Liver (tissue), 9 donors: ENCODE data around the gene IREB2. TPM values are rescaled to one million over a fixed set of nuclear protein-coding genes. Genes with fewer than 3 reads are reported as not detected.
A peak's percentile ranks its signal among the peaks of the same experiment; 100 is the strongest.

Experiments
- DNase-seq: peaks from one replicate; pipeline ENCODE4 v3.0.0-alpha.2; 2017; ENCODE audit warnings: low spot score
- H3K27ac ChIP-seq, 2 donors: one replicate each; pipeline ENCODE4 v1.7.0; 2013; ENCODE audit warnings: inconsistent platforms in 2 of 2, low read length in 2 of 2, control low read depth in 1 of 2, low read depth in 1 of 2, mild to moderate bottlenecking in 1 of 2
- H3K27me3 ChIP-seq, 4 donors: one replicate each; pipeline versions ENCODE4 v1.6.1 to v1.7.0; 2013; ENCODE audit warnings: low read length in 3 of 4, inconsistent platforms in 1 of 4, mild to moderate bottlenecking in 1 of 4, moderate library complexity in 1 of 4; ENCODE audit not compliant: control insufficient read depth in 4 of 4, insufficient read depth in 4 of 4
- H3K36me3 ChIP-seq, 4 donors: one replicate each; pipeline versions ENCODE4 v1.6.1 to v1.7.0; 2013; ENCODE audit warnings: low read length in 3 of 4, mild to moderate bottlenecking in 3 of 4, low read depth in 1 of 4, moderate library complexity in 1 of 4; ENCODE audit not compliant: control insufficient read depth in 4 of 4, insufficient read depth in 3 of 4
- H3K4me1 ChIP-seq, 4 donors: one replicate each; pipeline versions ENCODE4 v1.6.1 to v1.7.0; 2013; ENCODE audit warnings: low read length in 3 of 4, mild to moderate bottlenecking in 3 of 4, moderate library complexity in 1 of 4; ENCODE audit not compliant: control insufficient read depth in 4 of 4, insufficient read depth in 4 of 4
- H3K4me3 ChIP-seq, 3 donors: one replicate each; pipeline versions ENCODE4 v1.6.1 to v1.7.0; 2013; ENCODE audit warnings: low read length in 3 of 3, control low read depth in 1 of 3, low read depth in 1 of 3, mild to moderate bottlenecking in 1 of 3
- H3K9ac ChIP-seq, 2 donors: one replicate each; pipeline ENCODE4 v1.7.0; 2013; ENCODE audit warnings: low read length in 2 of 2, mild to moderate bottlenecking in 2 of 2, moderate library complexity in 2 of 2, control low read depth in 1 of 2, low read depth in 1 of 2
- H3K9me3 ChIP-seq, 4 donors: one replicate each; pipeline versions ENCODE4 v1.6.1 to v1.7.0; 2013; ENCODE audit warnings: low read length in 3 of 4; ENCODE audit not compliant: control insufficient read depth in 4 of 4
- CTCF ChIP-seq: fragments of 150-350 bp; IDR thresholded peaks from 2 replicates; pipeline ENCODE4 v1.5.1; 2017; ENCODE audit warnings: improper control_type of control experiment, low read depth, low read length; ENCODE audit not compliant: missing input control
- EGR1 ChIP-seq, 2 donors: IDR thresholded peaks; 2 replicates each; pipeline ENCODE4 v1.6.1; 2016 to 2018; ENCODE audit warnings: antibody characterized with exemption in 2 of 2, low read depth in 2 of 2
- FOXA1 ChIP-seq: IDR thresholded peaks from 2 replicates; pipeline ENCODE4 v1.6.1; 2016; ENCODE audit warnings: antibody characterized with exemption
- FOXA2 ChIP-seq: IDR thresholded peaks from 2 replicates; pipeline ENCODE4 v1.6.1; 2016; ENCODE audit warnings: antibody characterized with exemption
- GABPA ChIP-seq, 2 donors: IDR thresholded peaks in 1 of 2; conservative IDR thresholded peaks in 1 of 2; 2 replicates each; pipeline ENCODE4 v1.6.1; 2016; ENCODE audit warnings: antibody characterized with exemption in 2 of 2, mild to moderate bottlenecking in 1 of 2, moderate library complexity in 1 of 2
- HNF4A ChIP-seq, 2 donors: conservative IDR thresholded peaks; 2 replicates each; pipeline ENCODE4 v1.6.1; 2016; ENCODE audit warnings: antibody characterized with exemption in 2 of 2, mild to moderate bottlenecking in 2 of 2
- HNF4G ChIP-seq: IDR thresholded peaks from 2 replicates; pipeline ENCODE4 v1.6.1; 2016; ENCODE audit warnings: antibody characterized with exemption
- JUND ChIP-seq, 2 donors: IDR thresholded peaks; 2 replicates each; pipeline ENCODE4 v1.6.1; 2016; ENCODE audit warnings: antibody characterized with exemption in 2 of 2
- MAX ChIP-seq: IDR thresholded peaks from 2 replicates; pipeline ENCODE4 v1.6.1; 2016; ENCODE audit warnings: antibody characterized with exemption
- NR2F2 ChIP-seq: IDR thresholded peaks from 2 replicates; pipeline ENCODE4 v1.6.1; 2016; ENCODE audit warnings: antibody characterized with exemption
- RAD21 ChIP-seq, 2 donors: IDR thresholded peaks; 2 replicates each; pipeline ENCODE4 v1.6.1; 2016; ENCODE audit warnings: antibody characterized with exemption in 2 of 2, mild to moderate bottlenecking in 2 of 2
- RXRA ChIP-seq, 2 donors: IDR thresholded peaks; 2 replicates each; pipeline ENCODE4 v1.6.1; 2017 to 2018; ENCODE audit warnings: antibody characterized with exemption in 2 of 2, mild to moderate bottlenecking in 1 of 2
- SP1 ChIP-seq: IDR thresholded peaks from 2 replicates; pipeline ENCODE4 v1.6.1; 2018; ENCODE audit warnings: antibody characterized with exemption, mild to moderate bottlenecking
- TAF1 ChIP-seq: conservative IDR thresholded peaks from 2 replicates; pipeline ENCODE4 v1.6.1; 2016; ENCODE audit warnings: antibody characterized with exemption, mild to moderate bottlenecking
- YY1 ChIP-seq: IDR thresholded peaks from 2 replicates; pipeline ENCODE4 v1.6.1; 2016; ENCODE audit warnings: antibody characterized with exemption, mild to moderate bottlenecking
- WGBS: extraction: QIAGEN DNeasy Blood & Tissue Kit; methylation state at CpG from one replicate; pipeline ENCODE4 v1.1.7; 2013; 5-methylcytosine and 5-hydroxymethylcytosine counted together
- polyA plus RNA-seq, 2 donors: library from polyadenylated mRNA; stranded (reverse) in 1 of 2; unstranded in 1 of 2; fragments of 200-250 nt in 1 of 2; fragments of >200 nt in 1 of 2; fragmentation: Nextera tagmentation in 1 of 2; extraction: Ambion mirVana in 1 of 2; gene quantifications; one replicate each; pipeline versions ENCODE4 v1.2.1 to v1.2.3, GENCODE V29; 2013 to 2015
- total RNA-seq, 2 donors: library from RNA; depleted of rRNA; stranded (reverse); fragments of >200 nt; gene quantifications; one replicate each; pipeline ENCODE4 v1.2.3, GENCODE V29; 2014
- TF ChIP-seq, protein P1 (sequence below): IDR thresholded peaks from 2 replicates; pipeline ENCODE4 v1.6.1; 2016; ENCODE audit warnings: antibody characterized with exemption
- TF ChIP-seq, protein P2 (sequence below): IDR thresholded peaks from 2 replicates; pipeline ENCODE4 v1.6.1; 2016; ENCODE audit warnings: antibody characterized with exemption, mild to moderate bottlenecking
- donor health status: healthy.
- donor health status: healthy.
- donor health status: healthy.
- donor health status: healthy.
- donor health status: healthy.

IREB2 gene
- total and polyA plus RNA-seq, 4 donors = 7.0 to 51.4 (median 17.0) TPM

DNA sequence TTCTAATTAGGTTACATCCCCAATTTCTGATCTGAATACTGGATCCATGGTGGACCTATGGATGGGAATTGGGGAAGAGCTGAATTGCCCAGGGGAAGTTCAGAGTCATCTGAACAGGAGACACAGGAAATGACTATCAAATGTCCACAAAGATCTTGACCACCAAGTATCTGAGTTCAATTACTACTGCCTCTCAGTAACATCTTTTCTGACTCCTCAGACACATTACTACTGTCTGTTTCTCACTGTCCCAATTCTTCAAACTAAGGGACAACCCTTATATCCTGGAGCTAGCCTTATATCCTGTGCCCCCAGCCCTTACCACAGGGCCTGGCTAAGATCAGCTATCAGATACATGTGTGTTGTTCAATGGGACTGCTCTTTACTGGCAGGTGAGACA is 10.1 kb upstream of the IREB2 start:
- no peak overlapping the region for H3K9ac ChIP-seq
- no peak overlapping the region for H3K4me3 ChIP-seq
- TF ChIP-seq GABPA (IDR thresholded peaks at IDR 0.05 in 1 of 2, conservative IDR thresholded peaks at IDR 0.05 in 1 of 2) (no peak), NR2F2 (no peak), CTCF (no peak), HNF4G (no peak), EGR1 (IDR thresholded peaks at IDR 0.05; ENCODE audit: low read depth in 2 of 2) (no peak), JUND (IDR thresholded peaks at IDR 0.05) (no peak), HNF4A (conservative IDR thresholded peaks at IDR 0.05) (no peak), RXRA (IDR thresholded peaks at IDR 0.05) (no peak), RAD21 (IDR thresholded peaks at IDR 0.05) (no peak), MAX (no peak), YY1 (no peak), SP1 (no peak), FOXA1 (no peak), FOXA2 (no peak)
- TF ChIP-seq, protein P1, sequence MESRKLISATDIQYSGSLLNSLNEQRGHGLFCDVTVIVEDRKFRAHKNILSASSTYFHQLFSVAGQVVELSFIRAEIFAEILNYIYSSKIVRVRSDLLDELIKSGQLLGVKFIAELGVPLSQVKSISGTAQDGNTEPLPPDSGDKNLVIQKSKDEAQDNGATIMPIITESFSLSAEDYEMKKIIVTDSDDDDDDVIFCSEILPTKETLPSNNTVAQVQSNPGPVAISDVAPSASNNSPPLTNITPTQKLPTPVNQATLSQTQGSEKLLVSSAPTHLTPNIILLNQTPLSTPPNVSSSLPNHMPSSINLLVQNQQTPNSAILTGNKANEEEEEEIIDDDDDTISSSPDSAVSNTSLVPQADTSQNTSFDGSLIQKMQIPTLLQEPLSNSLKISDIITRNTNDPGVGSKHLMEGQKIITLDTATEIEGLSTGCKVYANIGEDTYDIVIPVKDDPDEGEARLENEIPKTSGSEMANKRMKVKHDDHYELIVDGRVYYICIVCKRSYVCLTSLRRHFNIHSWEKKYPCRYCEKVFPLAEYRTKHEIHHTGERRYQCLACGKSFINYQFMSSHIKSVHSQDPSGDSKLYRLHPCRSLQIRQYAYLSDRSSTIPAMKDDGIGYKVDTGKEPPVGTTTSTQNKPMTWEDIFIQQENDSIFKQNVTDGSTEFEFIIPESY = no peak
- TF ChIP-seq, protein P2, sequence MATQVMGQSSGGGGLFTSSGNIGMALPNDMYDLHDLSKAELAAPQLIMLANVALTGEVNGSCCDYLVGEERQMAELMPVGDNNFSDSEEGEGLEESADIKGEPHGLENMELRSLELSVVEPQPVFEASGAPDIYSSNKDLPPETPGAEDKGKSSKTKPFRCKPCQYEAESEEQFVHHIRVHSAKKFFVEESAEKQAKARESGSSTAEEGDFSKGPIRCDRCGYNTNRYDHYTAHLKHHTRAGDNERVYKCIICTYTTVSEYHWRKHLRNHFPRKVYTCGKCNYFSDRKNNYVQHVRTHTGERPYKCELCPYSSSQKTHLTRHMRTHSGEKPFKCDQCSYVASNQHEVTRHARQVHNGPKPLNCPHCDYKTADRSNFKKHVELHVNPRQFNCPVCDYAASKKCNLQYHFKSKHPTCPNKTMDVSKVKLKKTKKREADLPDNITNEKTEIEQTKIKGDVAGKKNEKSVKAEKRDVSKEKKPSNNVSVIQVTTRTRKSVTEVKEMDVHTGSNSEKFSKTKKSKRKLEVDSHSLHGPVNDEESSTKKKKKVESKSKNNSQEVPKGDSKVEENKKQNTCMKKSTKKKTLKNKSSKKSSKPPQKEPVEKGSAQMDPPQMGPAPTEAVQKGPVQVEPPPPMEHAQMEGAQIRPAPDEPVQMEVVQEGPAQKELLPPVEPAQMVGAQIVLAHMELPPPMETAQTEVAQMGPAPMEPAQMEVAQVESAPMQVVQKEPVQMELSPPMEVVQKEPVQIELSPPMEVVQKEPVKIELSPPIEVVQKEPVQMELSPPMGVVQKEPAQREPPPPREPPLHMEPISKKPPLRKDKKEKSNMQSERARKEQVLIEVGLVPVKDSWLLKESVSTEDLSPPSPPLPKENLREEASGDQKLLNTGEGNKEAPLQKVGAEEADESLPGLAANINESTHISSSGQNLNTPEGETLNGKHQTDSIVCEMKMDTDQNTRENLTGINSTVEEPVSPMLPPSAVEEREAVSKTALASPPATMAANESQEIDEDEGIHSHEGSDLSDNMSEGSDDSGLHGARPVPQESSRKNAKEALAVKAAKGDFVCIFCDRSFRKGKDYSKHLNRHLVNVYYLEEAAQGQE = no peak
- peaks cover 0 to 11% (median 1%) of the 10 kb centered on the region in 4 donors for H3K4me1 ChIP-seq
- H3K36me3 ChIP-seq = no peaks in the 10 kb centered on the region
- no peak for DNase-seq
- H3K9me3 ChIP-seq = no peaks in the 10 kb centered on the region
- H3K27me3 ChIP-seq = no peaks in the 10 kb centered on the region
- no peak overlapping the region for H3K27ac ChIP-seq

- H3K27me3 ChIP-seq = no peaks in the 10 kb centered on the region
- no peaks in the 10 kb centered on the region for H3K9me3 ChIP-seq
- peaks cover 0 to 11% (median 1%) of the 10 kb centered on the region in 4 donors for H3K4me1 ChIP-seq
- DNase-seq = peak; percentile 40
- H3K27ac ChIP-seq = no peak overlapping the region
- WGBS = 28% methylated on average over 2 of the region's 2 CpGs
- H3K9ac ChIP-seq = no peak overlapping the region
- H3K4me3 ChIP-seq = no peak overlapping the region
- no peak for TF ChIP-seq TAF1
- TF ChIP-seq HNF4A (conservative IDR thresholded peaks at IDR 0.05) = peak; percentile 29 to 30
- TF ChIP-seq RAD21 (IDR thresholded peaks at IDR 0.05) = peak in 1 of 2 donors; percentile 9
- no peak for TF ChIP-seq CTCF
- peak; percentile 38 for TF ChIP-seq SP1
- H3K36me3 ChIP-seq = no peaks in the 10 kb centered on the region
Observed at GRCh38 chr15:78429477-78429876, 8.5 kb upstream of the IREB2 start.
